ENCODE results near the gene ZMIZ1. TPM values are rescaled to one million over a fixed set of nuclear protein-coding genes. Genes with fewer than 3 reads are reported as not detected.

ZMIZ1 gene
- total and polyA plus RNA-seq, 2 experiments from 2014 or later: 9.2 to 30.9 TPM

DNA sequence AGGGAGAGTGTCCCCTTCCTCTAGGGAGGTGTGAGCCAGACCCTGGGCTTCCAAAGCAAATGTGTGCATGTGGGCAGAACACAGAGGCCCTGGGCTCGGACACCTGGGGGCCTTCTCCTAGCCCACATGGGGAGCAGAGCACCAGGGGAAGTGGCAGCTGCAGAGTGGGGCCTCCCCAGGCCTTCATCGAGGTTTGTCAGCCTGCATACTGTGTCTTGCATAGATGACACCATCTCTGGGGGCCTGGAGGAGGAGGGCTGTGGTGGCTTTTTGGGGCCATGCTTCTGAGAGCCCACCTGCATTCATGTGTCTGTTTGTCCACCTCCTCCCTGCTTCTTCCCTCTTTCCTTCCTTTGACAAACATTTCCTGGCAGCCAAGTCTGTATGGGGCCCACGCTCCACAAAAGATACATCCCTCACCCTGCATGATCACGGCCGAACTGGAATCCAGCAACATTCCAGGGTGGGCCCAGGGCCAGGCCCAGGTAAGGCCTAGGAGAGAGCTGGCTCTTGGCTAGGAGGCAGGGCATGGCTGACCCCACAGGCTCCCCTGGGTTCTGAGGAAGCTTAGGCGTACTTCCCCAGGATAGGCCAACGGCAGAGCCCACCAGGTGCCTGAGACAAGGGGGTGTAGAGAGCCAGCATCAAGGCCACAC, 79.2 kb downstream of the ZMIZ1 start:
- Histone ChIP-seq H3K9me2 (ENCODE audit: insufficient read depth) (no peaks in the 10 kb centered on the region), H3F3A (replicated peaks; ENCODE audit: low read depth) (no peaks in the 10 kb centered on the region), H3K79me2 (replicated peaks; ENCODE audit: insufficient read depth) (0 out of 2 replicates have a peak, but pooled peaks cover 4% of the 10 kb centered on the region), H4K20me1 (replicated peaks; ENCODE audit: insufficient read depth) (no peaks in the 10 kb centered on the region), H2AFZ (no peak overlapping the region), H3K4me1 (ENCODE audit: insufficient read depth) (peaks cover 18% of the 10 kb centered on the region; the same call in 1 of the 2 replicates), H3K36me3 (ENCODE audit: insufficient read depth) (no peaks in the 10 kb centered on the region), H3K27ac (ENCODE audit: low read depth) (no peak overlapping the region), H3K27me3 (ENCODE audit: insufficient read depth) (no peaks in the 10 kb centered on the region), H3K4me2 (no peak overlapping the region), H3K4me3 (no peak overlapping the region)
- Mint-ChIP-seq H3K9me3 (no peaks in the 10 kb centered on the region), H3K4me1 (peaks cover 36% of the 10 kb centered on the region), H3K4me3 (no peak overlapping the region), H3K27me3 (ENCODE audit: insufficient read depth, low read depth, poor library complexity) (peaks cover 18% of the 10 kb centered on the region), H3K36me3 (ENCODE audit: low read depth) (peaks cover 2% of the 10 kb centered on the region; the same call in 2 of the 3 replicates), H3K27ac (peak overlapping the region; percentile 34; the same call in 1 of the 2 replicates)
- no peak for DNase-seq (ENCODE audit: low spot score)
- TF ChIP-seq, protein P1, sequence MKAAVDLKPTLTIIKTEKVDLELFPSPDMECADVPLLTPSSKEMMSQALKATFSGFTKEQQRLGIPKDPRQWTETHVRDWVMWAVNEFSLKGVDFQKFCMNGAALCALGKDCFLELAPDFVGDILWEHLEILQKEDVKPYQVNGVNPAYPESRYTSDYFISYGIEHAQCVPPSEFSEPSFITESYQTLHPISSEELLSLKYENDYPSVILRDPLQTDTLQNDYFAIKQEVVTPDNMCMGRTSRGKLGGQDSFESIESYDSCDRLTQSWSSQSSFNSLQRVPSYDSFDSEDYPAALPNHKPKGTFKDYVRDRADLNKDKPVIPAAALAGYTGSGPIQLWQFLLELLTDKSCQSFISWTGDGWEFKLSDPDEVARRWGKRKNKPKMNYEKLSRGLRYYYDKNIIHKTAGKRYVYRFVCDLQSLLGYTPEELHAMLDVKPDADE (IDR thresholded peaks at IDR 0.05): no peak
- TF ChIP-seq NANOG (IDR thresholded peaks at IDR 0.05; ENCODE audit: borderline replicate concordance) (no peak), ZNF331 (CRISPR knock-in tag; IDR thresholded peaks at IDR 0.05; ENCODE audit: low read depth) (no peak)
- ATAC-seq: no peak

DNA sequence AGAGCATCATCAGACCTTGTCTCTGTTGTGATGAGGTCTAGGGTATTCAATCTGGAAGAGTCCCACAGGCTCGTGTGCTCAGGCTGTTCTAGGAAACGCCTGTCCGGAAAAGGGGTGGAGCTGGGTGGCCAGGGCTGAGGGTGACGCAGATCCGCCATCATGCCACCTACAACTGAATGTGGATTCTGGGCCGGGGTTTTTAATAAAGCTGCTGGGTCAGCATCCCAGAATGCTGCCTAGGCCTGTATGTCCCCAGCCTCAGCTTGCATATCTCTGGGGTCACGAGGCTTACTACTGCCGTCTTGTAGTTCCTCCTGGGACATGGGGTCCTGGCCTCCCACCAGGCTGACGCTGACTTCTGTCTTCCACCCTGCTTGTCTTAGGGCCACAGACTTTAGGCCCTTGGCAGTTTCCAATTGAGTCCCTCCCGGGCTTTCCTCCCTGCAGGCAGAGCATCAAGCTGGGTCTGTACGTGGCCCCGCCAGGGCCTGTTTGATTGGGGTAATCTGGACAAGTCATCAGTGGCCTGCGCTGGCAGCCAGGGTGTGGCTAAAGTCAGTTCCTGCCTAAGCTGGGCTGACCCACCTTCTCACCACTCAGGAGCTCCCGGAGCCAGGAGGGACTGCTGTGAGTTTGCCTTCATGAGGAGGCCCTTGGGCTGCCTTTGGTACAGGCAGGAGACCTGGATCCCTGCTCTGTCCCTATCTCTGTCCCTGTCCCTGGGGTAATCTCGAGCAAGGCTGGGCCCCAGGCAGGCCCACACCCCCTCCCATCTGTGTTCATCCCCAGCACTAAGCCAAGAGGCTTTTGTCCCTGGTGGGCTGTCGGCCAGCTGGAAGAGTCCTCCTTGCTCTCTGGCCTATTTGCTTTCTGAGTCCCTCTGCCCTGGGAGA, 79.9 kb downstream of the ZMIZ1 start:
- H3K36me3 Mint-ChIP-seq (ENCODE audit: low read depth): peaks cover 2% of the 10 kb centered on the region; the same call in 2 of the 3 replicates
- TF ChIP-seq CREB1 (CRISPR knock-in tag; IDR thresholded peaks at IDR 0.05; ENCODE audit: low read depth) (no peak), STAT1 (IDR thresholded peaks at IDR 0.05; ENCODE audit: unreplicated experiment) (no peak), JUNB (IDR thresholded peaks at IDR 0.05; ENCODE audit: unreplicated experiment) (no peak), EZH2 (IDR thresholded peaks at IDR 0.05; ENCODE audit: low read depth, unreplicated experiment) (no peak), EZH2phosphoT487 (IDR thresholded peaks at IDR 0.05; ENCODE audit: unreplicated experiment) (no peak), POLR2AphosphoS5 (IDR thresholded peaks at IDR 0.05; ENCODE audit: low read depth) (no peak)
- TF ChIP-seq, protein P2, sequence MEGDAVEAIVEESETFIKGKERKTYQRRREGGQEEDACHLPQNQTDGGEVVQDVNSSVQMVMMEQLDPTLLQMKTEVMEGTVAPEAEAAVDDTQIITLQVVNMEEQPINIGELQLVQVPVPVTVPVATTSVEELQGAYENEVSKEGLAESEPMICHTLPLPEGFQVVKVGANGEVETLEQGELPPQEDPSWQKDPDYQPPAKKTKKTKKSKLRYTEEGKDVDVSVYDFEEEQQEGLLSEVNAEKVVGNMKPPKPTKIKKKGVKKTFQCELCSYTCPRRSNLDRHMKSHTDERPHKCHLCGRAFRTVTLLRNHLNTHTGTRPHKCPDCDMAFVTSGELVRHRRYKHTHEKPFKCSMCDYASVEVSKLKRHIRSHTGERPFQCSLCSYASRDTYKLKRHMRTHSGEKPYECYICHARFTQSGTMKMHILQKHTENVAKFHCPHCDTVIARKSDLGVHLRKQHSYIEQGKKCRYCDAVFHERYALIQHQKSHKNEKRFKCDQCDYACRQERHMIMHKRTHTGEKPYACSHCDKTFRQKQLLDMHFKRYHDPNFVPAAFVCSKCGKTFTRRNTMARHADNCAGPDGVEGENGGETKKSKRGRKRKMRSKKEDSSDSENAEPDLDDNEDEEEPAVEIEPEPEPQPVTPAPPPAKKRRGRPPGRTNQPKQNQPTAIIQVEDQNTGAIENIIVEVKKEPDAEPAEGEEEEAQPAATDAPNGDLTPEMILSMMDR (conservative IDR thresholded peaks at IDR 0.05; ENCODE audit: low read depth in 2 of 2): no peak
- TF ChIP-seq, protein P3, sequence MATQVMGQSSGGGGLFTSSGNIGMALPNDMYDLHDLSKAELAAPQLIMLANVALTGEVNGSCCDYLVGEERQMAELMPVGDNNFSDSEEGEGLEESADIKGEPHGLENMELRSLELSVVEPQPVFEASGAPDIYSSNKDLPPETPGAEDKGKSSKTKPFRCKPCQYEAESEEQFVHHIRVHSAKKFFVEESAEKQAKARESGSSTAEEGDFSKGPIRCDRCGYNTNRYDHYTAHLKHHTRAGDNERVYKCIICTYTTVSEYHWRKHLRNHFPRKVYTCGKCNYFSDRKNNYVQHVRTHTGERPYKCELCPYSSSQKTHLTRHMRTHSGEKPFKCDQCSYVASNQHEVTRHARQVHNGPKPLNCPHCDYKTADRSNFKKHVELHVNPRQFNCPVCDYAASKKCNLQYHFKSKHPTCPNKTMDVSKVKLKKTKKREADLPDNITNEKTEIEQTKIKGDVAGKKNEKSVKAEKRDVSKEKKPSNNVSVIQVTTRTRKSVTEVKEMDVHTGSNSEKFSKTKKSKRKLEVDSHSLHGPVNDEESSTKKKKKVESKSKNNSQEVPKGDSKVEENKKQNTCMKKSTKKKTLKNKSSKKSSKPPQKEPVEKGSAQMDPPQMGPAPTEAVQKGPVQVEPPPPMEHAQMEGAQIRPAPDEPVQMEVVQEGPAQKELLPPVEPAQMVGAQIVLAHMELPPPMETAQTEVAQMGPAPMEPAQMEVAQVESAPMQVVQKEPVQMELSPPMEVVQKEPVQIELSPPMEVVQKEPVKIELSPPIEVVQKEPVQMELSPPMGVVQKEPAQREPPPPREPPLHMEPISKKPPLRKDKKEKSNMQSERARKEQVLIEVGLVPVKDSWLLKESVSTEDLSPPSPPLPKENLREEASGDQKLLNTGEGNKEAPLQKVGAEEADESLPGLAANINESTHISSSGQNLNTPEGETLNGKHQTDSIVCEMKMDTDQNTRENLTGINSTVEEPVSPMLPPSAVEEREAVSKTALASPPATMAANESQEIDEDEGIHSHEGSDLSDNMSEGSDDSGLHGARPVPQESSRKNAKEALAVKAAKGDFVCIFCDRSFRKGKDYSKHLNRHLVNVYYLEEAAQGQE (IDR thresholded peaks at IDR 0.05; ENCODE audit: unreplicated experiment): no peak
- TF ChIP-seq, protein P1 (IDR thresholded peaks at IDR 0.05): no peak

More for the DNA sequence above, 79.9 kb downstream of the ZMIZ1 start:
- Histone ChIP-seq H3K4me3 (no peak overlapping the region), H4K20me1 (replicated peaks; ENCODE audit: insufficient read depth) (no peaks in the 10 kb centered on the region), H3K4me2 (no peak overlapping the region), H3K27me3 (ENCODE audit: insufficient read depth) (no peaks in the 10 kb centered on the region), H3K9me2 (ENCODE audit: insufficient read depth) (no peaks in the 10 kb centered on the region), H3K4me1 (ENCODE audit: insufficient read depth) (peaks cover 11% of the 10 kb centered on the region; the same call in 1 of the 2 replicates), H3K79me2 (replicated peaks; ENCODE audit: insufficient read depth) (no peaks in the 10 kb centered on the region), H2AFZ (no peak overlapping the region), H3K27ac (ENCODE audit: low read depth) (no peak overlapping the region), H3K36me3 (ENCODE audit: insufficient read depth) (no peaks in the 10 kb centered on the region), H3F3A (replicated peaks; ENCODE audit: low read depth) (no peaks in the 10 kb centered on the region)
- Mint-ChIP-seq H3K4me1 (peaks cover 28% of the 10 kb centered on the region), H3K27me3 (ENCODE audit: insufficient read depth, low read depth, poor library complexity) (peaks cover 13% of the 10 kb centered on the region), H3K9me3 (no peaks in the 10 kb centered on the region), H3K4me3 (no peak overlapping the region), H3K27ac (0 out of 2 replicates have a peak overlapping the region, but pooled peaks have one; percentile 34)
- ATAC-seq (no peak), DNase-seq (ENCODE audit: low spot score) (no peak)

All from GM23338 (cell line).